ENCODE results near the gene ARHGAP26.

ARHGAP26 gene

GRCh38 chr5:143130613-143131305 lies 360.6 kb downstream of the ARHGAP26 start:
- no peak for DNase-seq

GRCh38 chr5:143131972-143132371 lies 361.8 kb downstream of the ARHGAP26 start:
- DNase-seq, result no peak

GRCh38 chr5:143132739-143133138 lies 362.6 kb downstream of the ARHGAP26 start:
- DNase-seq, result no peak

- DNase-seq, result no peak
These were observed 363.5 kb downstream of the ARHGAP26 start for GRCh38 chr5:143133721-143134120.

- no peak for DNase-seq
These were observed 364.1 kb downstream of the ARHGAP26 start for GRCh38 chr5:143134269-143134668.

- no peak for DNase-seq
These were observed 364.7 kb downstream of the ARHGAP26 start for GRCh38 chr5:143134900-143135299.

GRCh38 chr5:143135832-143136551 lies 365.8 kb downstream of the ARHGAP26 start:
- DNase-seq, result no peak

GRCh38 chr5:143138839-143139238 lies 368.7 kb downstream of the ARHGAP26 start:
- DNase-seq, result no peak

- DNase-seq, result no peak
These were observed 369.4 kb downstream of the ARHGAP26 start for GRCh38 chr5:143139585-143139984.

- DNase-seq, result no peak
These were observed 370.5 kb downstream of the ARHGAP26 start for GRCh38 chr5:143140492-143141203.

- no peak for DNase-seq
These were observed 371.5 kb downstream of the ARHGAP26 start for GRCh38 chr5:143141652-143142051.

- no peak for DNase-seq
These were observed 372.6 kb downstream of the ARHGAP26 start for GRCh38 chr5:143142596-143143435.

GRCh38 chr5:143143973-143144372 lies 373.8 kb downstream of the ARHGAP26 start:
- DNase-seq, result no peak

- DNase-seq, result no peak
These were observed 375.3 kb downstream of the ARHGAP26 start for GRCh38 chr5:143145243-143146160.

- DNase-seq, result no peak
These were observed 376.0 kb downstream of the ARHGAP26 start for GRCh38 chr5:143146161-143146560.

- DNase-seq, result no peak
These were observed 377.2 kb downstream of the ARHGAP26 start for GRCh38 chr5:143147383-143147782.

GRCh38 chr5:143147902-143148301 lies 377.7 kb downstream of the ARHGAP26 start:
- no peak for DNase-seq

GRCh38 chr5:143148771-143149170 lies 378.6 kb downstream of the ARHGAP26 start:
- no peak for DNase-seq

GRCh38 chr5:143149759-143150158 lies 379.6 kb downstream of the ARHGAP26 start:
- no peak for DNase-seq

- no peak for DNase-seq
These were observed 381.0 kb downstream of the ARHGAP26 start for GRCh38 chr5:143151056-143151700.

- DNase-seq, result no peak
These were observed 382.3 kb downstream of the ARHGAP26 start for GRCh38 chr5:143152445-143152844.

Measured in activated CD8-positive, alpha-beta memory T cell treated with anti-CD3 and anti-CD28 coated beads, Interleukin-2, amount 50 U/mL, for 48 hours (primary cell).